ENCODE results near the gene SCAMP4.

SCAMP4 gene, protein sequence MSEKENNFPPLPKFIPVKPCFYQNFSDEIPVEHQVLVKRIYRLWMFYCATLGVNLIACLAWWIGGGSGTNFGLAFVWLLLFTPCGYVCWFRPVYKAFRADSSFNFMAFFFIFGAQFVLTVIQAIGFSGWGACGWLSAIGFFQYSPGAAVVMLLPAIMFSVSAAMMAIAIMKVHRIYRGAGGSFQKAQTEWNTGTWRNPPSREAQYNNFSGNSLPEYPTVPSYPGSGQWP

DNA sequence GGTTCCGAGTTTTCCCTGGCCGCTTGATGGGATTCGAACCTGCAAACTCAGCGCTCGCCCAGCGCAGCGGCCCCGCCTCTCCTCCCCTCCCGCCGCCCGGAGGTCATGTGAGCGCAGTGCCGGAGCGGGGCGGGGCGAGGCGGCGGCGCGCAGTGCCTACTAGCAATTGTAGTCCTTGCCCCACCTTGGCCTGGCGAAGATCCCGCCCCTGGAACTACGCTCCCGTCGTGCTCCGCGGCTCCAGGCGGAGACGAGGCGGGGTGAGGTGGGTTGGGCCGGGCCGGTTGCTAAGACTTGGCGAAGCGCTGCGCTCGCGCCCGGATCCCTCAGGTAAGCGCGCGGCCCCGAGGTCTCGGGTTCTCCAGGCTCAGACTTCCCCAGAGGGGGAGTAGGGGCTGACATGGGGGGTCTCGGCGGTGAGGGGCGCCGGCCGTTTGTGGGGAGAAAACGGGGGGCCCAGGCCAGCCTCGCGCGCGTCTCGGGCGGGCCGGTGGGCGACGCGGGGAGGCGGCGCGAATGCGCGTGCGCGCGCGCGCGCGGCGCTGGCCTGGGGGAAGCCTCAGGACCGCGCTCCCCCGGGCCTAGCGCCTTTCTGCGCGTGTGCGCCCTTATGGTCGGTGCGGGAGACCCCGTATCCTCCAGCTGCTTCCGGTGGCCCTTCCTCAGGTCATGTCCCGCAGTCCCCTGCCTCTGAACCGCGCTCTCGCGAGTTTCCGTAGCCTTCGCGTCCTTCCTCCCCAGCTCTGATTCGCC is at the start of gene SCAMP4, which contains the start of gene ADAT3:
SCAMP4 (plus strand) TSS at position 290 of the 753 bp plus-strand sequence. CDS start 9,621 bp downstream, outside the sequence.
ADAT3 (plus strand) TSS at position 290 of the 753 bp plus-strand sequence. CDS start 6,649 bp downstream, outside the sequence.
- in situ Hi-C loops (cut with HindIII; ENCODE audit: low sequenced_read_pairs): no loop called here

DNA sequence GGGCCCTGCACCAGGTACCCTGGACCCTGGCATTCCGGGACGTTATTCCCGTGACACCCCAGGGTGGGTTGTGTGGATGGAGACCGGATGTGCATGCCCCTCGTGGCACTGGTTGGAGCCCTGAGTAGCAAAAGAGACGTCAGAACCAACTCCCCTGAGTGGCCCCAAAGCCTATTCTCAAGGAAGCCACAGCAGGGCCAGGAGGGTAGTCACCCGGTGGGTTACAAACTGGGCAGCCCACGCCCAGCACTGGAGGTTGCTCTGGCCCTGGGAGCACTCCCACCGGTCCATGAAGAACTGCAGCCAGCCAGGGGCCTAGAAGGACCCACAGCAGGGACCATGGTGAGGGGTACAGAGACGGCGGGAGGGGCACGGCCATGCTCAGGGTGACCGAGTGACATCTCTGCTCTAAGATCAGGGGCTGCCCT is 49.4 kb upstream of the SCAMP4 start:
- in situ Hi-C loops (cut with HindIII; ENCODE audit: low sequenced_read_pairs): no loop called here

DNA sequence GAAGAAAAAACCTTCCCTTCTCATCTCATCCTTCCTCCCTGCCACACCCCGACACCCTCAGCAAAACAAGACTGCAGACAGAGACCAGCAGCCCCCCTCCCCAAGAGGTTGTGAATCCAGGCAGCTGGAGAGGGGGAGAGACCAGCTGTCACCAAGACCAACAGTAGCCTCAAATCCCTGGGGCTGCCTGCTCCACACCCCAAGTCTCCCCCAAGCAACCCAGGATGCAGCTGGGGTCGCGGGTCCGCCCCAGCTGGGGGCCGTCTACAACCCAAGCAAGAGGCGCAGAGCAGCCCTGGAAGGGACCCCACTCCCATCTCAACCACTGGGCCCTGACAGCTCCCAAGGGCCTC is 48.9 kb upstream of the SCAMP4 start:
- in situ Hi-C loops (cut with HindIII; ENCODE audit: low sequenced_read_pairs): no loop called here

DNA sequence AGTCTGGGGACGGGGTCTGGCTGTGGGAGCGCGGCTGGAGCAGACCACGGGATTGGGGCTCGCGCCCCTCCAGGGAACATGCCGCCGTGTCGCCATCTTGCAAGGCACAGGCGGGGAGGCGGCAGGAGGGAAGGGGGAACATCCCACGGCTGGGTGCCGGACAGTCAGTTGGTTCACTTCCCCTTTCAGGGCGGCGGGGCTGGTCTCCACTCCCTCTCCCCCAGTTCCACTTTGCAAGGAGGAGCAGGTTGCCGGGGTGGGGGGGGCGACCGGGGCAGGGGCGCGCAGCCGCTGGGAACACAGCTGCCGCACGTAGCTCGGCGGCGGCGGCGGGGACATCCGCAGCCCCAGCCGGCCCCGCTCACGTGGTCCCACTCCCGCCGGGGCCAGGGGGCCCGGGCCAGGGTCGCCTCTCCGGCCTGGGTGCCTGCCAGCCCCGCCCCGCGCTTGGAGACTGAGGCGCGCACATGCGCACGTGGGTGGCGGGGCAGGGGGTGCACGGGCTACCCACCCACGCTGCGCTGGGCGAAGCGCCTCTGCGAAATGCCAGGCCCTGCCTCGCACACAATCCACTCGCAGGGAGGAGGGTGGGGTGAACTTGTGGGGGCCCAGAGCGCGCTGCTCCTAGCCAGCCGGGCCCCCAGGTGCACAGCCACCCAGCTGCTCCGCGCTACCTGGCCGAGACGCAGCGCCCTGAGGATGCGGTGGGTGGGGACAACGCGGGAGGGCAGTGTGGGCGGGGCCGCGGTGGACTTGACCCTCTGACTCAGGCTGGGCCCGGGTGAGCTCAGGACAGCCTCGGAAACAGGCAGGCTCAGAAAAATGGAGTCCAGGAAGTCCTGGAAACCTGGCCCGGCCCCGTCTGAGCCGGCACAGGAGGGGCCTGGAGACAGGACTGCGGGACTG is 48.2 kb upstream of the SCAMP4 start:
- in situ Hi-C loops (cut with HindIII; ENCODE audit: low sequenced_read_pairs): no loop called here

DNA sequence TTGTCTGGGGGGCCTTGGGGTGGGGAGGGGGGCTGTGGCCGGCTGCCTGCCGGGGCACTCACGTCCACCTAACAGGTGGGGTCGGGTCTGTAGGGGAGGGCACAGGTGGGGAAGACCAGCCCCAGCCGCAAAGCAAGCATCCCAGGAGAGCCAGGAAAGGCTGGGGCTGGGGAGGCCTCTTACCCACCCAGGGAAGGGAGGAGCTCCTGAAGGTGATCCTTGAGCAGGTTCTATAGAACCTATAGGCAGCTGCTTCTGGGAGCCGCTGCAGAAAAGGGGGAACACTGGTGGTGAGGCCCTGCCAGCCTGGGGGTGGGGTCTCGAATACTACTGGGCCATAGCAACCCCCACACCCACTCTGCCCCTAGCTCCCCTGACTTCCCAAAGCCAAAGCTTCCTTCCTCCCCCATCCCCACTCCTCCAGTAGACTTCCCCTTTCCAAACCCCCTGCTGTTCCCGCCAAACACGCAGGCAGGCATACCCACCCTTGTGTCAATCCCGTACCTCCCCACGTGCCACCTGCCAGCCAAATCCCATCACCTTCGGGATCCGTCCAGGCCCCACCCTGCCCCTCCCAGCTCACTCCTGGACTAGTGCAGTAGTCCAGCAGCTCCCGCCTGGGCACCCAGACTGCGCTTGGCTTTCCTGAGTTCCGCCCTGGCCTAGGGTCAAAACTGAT is 47.4 kb upstream of the SCAMP4 start:
- in situ Hi-C loops (cut with HindIII; ENCODE audit: low sequenced_read_pairs): no loop called here

DNA sequence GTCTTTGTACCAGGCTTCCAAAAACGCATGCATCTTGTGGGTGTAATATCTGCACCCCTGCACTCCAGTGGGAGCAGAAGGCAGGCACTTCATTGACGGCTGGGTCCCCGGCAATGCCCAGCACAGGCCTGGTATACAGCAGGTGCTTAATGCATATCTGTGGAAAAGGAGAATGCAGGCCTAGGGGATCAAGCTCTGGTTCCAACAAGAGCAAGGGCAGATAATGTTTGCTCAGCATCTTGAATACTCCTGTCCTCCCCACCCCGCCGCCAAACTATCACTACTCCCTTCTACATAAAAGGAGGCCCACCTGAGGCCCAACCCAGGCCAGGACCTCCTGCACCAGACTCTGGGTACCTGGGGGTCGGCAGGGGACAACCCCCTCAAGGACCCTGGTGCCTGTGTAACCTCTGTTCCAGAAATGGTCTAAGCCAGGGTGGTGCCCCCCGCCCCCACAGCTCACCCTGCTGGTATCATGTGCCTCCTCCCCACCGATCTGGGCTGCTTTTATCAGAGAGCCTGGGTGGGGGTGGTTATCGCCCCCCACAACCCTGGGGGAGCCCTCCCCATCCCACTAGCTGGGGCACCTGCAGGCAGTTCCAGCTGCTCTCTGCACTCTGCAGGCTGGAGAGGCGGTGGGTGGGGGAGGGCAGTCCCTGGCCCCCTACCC is 46.7 kb upstream of the SCAMP4 start:
- in situ Hi-C loops (cut with HindIII; ENCODE audit: low sequenced_read_pairs): no loop called here

DNA sequence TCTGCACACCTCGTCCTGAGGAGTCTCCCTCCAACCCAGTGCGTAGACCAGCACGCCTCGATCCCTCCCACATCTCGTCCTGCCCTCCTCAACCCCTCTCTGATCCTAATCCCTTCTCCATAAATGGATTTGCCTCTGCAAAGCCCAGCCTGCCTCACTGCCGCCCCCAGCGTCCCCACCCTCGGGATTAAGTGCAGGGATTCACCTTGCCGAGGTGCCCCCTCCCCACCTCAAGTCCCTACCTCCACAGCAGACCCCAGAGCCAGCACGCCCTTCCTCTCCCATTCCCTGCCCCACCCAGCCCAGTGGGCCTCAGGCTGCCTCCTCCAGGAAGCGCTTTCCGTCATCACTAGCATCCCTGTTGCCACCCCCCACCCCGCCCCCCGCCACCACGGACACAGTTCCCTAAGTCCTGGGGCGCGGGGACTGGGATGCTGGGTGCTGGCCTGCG is 45.8 kb upstream of the SCAMP4 start:
- in situ Hi-C loops (cut with HindIII; ENCODE audit: low sequenced_read_pairs): no loop called here

DNA sequence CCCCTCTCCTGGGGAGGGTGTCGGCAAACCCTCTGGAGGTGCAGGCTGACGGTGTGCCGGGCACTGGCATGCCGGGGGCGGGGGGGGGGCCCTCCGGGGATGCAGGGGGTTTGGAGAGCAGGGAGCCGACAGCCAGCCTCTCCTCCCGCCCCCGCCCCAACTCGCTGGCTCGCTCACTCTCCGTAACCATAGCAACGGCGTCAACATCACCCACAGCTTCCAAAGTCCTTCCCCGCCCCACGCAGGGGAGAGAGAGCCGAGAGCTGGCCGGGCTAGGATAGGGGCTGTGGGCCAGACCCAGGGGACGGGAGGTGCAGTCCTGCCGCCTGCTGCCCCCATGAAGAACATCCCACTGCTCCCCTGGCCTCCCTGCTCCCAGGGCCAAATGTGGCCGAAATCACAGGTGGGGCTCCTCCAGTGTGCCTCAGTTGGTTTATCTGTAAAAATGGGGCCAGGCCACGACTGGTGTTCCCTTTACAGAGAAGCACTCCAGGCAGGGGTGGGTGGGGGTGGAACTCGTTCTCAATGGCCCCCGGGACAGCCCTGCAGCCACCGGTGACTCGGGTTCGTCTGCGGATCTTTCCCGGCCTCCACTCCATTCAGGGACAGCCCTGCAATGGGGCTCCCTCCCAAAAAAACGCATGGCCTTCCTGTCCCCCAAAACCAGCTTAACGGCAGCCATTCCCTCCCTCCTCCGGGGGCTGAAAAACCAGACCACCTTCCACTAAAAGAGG is 45.0 kb upstream of the SCAMP4 start:
- in situ Hi-C loops (cut with HindIII; ENCODE audit: low sequenced_read_pairs): no loop called here

DNA sequence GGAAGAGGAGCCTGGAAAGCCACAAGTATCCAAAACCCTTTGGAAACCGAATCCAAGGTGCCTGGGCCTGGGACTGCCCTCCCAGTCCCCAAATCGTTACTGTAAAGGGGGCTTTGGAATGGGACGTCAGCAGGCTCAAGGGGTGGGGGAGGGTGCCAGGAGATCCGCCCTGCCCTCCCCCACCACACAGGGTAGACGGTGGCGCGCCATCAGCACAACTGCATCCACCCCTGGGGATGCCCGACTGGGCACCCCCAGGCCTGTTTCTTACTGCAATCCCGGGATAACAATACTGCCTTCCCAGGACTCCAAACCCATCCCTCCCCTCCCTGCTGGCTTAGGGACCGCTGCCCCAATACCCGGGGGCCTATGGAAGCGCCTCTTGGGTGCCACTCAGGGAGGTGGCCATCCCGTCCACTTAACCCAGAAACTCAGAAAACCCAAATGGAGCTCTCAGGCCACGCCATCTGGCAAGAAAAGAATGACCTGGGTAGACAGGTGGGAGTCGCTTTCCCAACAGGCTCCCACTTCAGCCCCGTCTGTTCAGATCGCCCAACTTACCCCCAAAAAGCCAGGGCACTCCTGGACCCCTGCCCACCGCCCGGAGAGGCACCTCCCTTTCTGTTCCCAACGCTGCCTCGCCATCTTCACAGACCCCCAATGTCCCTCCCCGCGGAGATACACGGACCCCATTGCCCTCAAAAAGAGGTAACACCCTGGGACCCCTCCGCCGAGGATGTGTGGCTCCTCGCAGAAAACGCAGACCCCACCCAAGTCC is 44.2 kb upstream of the SCAMP4 start:
- in situ Hi-C loops (cut with HindIII; ENCODE audit: low sequenced_read_pairs): no loop called here

DNA sequence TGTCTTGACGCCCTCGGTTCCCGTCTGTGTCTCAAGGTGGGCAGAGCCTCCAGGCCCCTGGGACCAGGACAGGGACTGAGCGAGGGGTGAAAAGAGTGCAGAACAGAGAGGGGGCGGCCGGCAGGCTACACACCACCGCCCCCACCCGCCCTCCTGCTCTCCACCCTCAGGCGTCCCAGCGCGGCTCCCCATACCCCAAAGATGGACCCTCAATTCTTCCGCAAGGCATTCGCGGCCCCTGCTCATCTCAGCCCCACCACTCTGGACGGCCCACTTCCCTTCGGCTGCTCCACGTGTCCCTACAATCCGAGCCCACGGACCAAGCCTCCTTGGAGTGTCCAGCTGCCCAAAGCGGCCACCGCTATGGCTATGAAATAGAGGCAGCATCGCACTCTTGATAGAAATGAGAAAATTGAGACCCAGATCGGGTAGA is 43.6 kb upstream of the SCAMP4 start:
- in situ Hi-C loops (cut with HindIII; ENCODE audit: low sequenced_read_pairs): no loop called here

DNA sequence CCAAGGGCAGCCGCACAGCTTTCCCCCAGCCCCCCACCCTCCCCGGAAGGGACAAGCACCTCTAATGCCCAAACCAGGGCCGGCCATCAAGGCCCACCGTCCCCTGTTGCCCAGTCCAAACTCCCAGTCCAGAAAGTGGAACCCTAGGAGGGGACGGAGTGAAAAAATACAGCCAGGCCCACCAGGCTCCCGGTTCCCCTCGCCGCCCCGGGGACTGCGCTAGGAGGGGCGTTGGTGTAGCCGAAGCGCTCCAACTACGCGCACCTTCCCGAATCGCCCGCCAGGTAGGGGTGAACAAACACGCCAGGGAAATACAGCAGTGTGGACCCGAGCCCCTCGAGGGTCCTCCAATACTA is 43.2 kb upstream of the SCAMP4 start:
- in situ Hi-C loops (cut with HindIII; ENCODE audit: low sequenced_read_pairs): no loop called here

DNA sequence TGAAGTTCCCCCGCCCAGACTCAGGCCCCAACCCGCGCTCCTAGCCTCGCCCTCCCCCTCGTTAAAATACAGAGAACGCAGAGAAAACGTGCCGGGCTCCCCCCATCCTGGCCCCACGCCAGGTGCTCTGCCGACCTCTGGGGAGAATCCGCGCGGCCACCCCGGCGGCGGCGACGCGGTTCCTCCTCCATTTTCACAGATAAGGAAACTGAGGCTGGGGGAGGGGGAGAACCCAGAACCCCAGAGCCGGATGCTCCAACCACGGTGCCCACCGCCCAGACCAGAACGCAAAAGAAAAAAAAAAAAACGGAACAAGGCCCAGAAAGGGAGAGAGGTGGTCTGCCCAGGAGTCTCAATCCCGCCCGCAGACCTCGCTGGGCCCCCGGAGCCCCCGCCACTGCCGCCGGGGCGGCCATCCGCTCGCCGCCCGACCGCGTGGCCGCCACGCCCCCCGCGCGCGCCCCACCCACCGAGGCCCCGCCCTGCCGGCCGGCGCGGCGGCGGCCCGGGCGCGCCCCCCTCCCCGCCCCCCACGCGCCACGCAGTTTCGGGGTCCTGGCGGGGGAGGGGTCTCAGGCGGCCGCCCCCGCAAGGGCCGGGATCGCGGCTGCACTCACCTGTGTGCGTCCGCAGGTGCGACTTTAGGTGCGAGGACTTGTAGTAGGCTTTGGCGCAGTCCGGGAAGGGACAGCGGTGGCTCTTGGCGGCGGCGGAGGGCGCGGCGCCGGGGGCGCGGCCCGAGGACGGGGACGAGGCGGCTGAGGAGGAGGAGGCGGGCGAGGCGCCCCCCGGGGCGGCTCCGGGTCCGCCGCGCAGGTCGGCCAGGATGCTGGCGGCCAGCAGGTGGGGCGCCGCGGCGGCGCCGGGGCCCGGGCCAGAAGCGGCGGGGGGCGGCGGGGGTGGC is 42.5 kb upstream of the SCAMP4 start:
- in situ Hi-C loops (cut with HindIII; ENCODE audit: low sequenced_read_pairs): no loop called here

DNA sequence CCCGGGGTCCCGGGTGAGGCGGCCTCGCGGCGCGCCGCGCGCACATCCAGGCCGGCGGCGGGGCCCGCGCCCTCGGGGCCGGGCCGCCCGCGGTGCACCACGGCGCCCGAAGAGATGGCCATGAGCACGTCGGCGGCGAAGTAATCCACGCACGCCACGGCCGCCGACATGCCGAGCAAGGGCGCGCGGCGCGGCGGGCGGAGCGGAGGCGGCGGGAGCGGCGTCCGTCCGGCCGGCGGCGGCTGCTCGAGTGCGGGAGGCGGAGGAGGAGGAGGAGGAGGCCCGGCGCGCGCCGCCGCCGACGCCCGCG is 41.9 kb upstream of the SCAMP4 start, which contains the start of gene KLF16:
KLF16 (minus strand) TSS at position 252 of the 310 bp plus-strand sequence; CDS start at position 170, 82 bp downstream.
- in situ Hi-C loops (cut with HindIII; ENCODE audit: low sequenced_read_pairs): no loop called here

DNA sequence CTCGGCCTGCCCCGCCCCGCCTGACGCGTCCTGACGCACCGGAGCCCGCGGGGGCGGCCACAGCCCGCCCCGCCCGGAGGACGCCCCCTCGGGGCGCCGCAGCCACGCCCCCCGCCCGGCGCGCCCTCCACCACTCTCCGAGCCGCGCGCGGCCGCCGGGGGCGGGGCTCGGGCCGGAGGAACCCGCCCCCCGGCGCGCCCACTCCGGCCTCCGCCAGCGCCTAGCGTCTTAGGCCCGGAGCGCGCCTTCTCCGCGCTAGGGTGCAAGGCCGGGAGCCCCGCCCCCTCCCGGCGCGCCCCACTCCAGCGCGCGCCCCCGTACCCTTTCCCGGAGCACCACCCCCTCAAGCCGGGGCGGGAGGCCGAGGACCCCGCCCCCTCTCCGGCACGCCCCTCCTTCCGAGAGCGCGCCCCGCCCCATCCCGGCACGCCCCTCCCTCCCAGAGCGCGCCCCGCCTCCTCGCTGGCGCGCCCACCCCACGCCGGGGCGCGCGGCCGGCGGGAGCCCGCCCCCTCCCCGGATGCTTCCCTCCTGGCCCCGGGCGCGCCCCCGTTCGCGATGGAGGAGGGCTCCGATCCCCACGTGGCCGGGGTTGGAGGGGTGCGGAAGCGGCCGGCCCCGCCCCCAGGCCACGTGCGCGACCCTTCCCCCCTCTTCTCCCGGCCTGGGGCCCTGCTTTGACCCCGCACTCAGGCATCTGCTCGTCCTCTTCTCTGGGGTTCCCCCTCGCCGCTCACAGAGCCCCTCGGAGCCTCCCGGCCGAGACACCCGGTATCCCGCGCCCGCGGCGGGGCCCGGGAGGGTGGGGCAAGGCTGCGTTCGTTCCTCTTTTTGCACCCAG is 41.3 kb upstream of the SCAMP4 start:
- in situ Hi-C loops (cut with HindIII; ENCODE audit: low sequenced_read_pairs): no loop called here

DNA sequence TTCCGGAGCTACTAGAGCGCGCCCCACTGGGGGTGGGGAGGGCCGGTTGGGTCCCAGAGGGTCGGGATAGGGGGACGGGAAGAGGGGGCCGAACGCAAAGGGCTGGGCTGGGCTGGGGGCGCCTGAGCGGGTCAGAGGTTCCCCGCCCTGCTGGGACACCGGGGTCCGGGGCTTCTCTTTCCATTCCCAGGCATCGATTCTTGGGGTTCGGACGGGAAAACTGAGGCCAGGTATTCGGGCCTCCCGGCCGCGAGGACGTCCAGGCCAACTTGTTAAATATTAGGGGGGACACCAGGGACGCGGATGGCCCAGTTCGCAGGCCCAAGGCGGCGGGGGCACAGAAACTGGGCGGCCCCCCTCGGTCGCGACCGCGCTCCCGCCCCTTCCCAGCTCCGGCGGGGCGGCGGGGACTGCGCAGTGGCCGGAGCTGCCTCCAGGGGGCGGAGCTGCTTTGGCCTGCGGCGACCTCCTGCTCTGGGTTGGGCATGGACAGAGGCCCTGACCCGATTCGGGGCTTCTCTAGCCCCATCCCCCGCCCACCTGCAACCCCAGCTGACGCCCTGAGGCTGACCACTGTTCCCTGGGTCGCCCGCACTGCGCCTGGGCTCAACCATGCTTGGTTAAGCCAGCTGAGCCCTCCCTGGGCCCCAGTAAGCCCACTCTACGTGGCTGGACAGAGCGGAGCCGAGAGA is 40.6 kb upstream of the SCAMP4 start:
- in situ Hi-C loops (cut with HindIII; ENCODE audit: low sequenced_read_pairs): no loop called here
